ENCODE results near the gene SLC22A7.
"Not testable (repeated sequence)": the region's sequence is repeated elsewhere in the genome, so short reads cannot be mapped to it uniquely, and the experiment has no call there.

SLC22A7 gene

DNA sequence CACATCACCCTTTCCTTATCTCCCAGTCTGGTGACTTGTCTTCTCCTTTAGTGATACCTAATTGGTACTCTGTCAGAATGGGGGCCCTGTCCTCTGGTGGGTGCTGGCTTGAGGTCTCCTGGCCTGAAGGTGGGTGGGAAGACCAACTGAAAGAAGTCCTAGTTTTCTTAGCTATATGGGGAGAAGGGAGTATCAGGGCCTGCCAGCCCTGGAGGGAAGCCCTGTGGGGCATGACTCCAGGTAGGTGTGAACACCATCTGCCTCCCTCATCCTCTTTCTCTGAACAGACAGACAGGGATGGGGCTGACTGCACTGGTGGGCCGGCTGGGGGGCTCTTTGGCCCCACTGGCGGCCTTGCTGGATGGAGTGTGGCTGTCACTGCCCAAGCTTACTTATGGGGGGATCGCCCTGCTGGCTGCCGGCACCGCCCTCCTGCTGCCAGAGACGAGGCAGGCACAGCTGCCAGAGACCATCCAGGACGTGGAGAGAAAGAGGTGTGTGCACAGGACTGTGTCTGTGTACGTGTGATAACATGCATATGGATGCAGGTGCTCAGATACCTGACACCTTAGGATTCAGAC is 5.8 kb downstream of the SLC22A7 start:
- DNase-seq: no peak

DNA sequence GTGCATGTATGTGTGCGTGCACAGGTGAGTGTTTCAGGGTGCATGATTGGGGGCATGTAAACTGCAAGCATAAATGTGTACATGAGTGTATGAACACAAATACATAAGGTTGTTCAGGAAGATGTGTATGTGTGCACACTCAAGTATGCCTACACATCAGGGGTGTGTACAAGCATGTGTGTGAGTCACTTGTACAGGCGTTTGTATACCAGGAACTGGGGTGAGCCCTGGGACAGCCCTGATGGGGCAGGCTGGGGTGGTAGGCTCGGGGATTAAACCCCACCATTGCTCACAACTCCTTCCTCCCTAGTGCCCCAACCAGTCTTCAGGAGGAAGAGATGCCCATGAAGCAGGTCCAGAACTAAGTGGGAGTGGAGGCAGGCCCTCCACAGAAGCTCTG is 6.3 kb downstream of the SLC22A7 start:
- no peak for DNase-seq

- no peak for DNase-seq
These were observed 6.8 kb downstream of the SLC22A7 start for GRCh38 chr6:43304882-43305281.

DNA sequence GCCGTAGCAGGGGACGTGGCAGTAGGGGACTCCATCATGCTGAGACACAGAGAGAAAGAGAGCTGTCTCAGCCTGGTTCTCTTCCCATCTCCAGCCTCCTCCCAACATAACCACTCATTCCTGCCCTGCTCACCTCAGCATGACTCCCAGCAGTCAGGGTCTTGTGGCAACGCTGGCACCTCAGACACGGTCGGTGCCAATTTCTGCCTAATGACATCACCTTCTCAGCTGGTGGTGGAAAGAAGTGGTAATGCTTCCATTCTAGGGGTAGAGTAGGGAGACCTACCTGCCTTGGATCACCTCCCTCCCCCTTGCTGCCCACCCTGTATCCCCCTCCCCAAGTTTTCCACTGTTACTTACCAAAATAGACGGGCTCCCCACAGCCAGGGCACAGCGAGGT is 8.0 kb downstream of the SLC22A7 start:
- no peak for DNase-seq

DNA sequence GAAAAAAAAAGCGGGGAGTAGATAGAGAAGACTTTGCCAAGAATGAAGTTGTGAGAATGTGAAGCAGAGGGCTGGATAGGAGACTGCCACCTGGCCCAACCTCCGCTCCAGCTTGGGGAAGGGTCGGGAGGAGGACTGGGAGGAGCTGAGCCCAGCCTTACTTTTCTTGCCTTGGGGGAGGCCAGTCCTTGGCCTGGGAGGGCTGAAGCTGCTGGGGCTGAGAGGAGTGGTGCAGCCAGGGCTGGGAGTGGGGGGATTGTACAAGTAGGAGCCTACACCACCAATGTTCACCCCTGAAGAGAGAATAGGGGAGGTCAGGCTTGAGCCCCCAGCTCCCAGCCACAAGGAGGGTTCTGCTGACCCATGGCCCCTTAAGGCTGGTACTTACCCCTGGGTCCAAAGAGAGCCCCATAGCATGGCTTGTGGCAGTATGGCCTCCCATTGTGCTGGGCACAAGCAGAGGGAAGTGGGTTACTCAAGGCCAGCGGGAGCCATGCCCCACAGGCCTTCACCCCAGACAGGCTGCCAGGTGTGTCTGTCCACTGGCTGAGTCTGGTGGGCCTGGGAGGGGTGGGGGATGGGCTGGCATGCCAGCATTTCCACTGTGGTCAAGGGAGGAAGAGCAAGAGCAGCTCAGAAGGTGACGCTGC is 9.5 kb downstream of the SLC22A7 start:
- no peak for DNase-seq

DNA sequence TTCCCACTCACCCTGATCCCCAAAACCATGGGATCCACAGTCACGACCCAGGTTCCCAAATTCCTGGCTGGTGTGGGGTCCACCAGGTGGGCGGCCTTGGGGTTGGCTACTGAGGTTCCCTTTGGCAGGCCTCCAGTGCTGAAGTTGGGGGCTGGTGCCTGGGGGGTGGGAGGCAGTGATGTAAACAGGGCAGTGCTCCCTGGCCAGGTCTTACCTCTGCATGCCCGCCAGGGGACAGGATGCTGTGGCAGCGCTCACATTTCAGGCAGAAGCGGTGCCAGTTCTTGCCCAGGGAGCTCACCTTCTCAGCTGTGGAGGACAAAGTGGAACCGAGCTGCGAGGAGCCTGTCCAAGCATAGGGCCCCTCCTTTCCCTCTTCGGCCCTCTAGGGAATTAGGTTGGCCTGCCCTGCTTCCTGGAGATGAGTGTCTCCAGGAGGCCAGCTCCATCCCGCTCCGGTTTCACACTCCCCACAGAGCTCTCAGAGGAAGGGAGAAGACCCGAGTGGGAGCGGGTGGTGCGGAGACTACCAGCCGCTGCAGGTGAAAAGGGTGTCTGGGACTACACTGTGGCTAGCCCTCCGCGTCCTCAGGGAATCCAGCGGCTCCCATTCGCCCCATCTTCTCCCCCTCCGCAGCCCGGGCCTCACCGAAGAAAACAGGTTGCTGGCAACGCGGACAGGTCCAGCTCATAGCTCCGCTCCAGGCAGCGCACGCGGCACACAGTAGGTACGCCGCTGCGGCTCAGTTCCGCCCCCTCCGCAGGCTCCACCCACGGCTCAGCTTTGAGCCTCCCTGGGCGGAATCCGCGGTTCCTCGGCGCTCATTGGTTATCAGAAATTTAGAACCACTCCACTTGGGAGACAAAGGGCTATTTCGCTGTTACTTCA is 10.3 kb downstream of the SLC22A7 start, which contains the start of gene CRIP3:
Gene CRIP3, minus strand, starts transcription at position 726 of the 889 bp plus-strand sequence. Its CDS starts 34 bp downstream, at position 692.
- DNase-seq: peak; percentile 56 to 69

- no peak for DNase-seq
These were observed 11.0 kb downstream of the SLC22A7 start for GRCh38 chr6:43308990-43309477.

- DNase-seq: no peak
These were observed 12.1 kb downstream of the SLC22A7 start for GRCh38 chr6:43310134-43310533.

DNA sequence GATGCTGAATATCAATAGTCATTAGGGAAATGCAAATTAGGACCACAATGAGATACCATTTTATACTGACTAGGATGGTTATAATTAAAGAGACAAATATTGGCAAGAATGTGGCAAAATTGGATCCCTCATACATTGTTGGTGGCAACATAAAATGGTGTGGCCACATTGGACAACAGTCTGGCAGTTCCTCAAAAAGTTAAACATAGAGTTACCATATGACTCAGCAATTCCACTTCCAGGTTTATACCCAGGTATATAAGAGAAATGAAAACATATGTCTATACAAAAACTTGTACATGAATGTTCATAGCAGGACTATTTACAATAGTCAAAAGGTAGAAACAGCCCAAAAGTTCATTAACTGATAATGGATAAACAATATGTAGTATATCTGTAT is 12.6 kb downstream of the SLC22A7 start:
- DNase-seq: no peak

DNA sequence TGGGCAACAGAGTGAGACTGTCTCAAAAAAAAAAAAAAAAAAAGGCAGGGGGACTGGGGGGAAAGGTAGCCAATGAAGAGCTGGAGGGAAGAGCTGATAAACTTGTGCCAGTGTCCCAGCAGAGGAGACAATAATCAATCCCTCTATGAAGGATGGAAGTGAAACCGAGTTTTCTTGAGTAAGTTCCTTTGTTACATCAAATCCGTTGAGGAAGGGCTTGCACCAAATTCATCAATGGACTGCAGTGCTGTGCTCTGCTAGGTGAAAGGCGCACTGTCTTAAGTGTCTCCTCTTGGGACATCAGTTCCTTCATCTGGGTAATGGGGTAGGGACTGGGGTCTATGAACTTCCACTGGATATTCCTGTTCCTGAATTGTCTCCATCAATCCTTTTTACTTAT is 13.6 kb downstream of the SLC22A7 start:
- DNase-seq: no peak

DNA sequence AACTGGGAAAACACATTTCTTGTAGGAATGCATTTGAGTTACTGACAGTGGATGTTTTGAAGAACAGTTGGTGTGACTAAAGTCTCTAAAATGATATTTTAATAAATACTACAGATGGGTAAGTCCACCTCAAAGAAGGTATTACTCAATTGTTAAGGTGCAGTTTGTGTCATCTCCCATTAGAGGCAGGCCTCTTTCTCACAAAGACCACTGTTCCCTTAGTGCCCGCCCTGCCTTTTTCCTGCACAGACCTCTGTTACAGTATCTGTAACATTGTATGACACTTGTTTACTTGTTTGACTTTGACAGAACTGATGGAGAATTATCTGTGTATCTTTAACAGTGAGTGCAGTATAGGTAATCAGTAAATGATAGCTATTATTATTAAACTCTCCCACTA is 15.8 kb downstream of the SLC22A7 start:
- DNase-seq: no peak

GRCh38 chr6:43318011-43318410 is 20.0 kb downstream of the SLC22A7 start:
- DNase-seq: no peak

- DNase-seq: no peak
These were observed 27.8 kb downstream of the SLC22A7 start for GRCh38 chr6:43325876-43326275.

DNA sequence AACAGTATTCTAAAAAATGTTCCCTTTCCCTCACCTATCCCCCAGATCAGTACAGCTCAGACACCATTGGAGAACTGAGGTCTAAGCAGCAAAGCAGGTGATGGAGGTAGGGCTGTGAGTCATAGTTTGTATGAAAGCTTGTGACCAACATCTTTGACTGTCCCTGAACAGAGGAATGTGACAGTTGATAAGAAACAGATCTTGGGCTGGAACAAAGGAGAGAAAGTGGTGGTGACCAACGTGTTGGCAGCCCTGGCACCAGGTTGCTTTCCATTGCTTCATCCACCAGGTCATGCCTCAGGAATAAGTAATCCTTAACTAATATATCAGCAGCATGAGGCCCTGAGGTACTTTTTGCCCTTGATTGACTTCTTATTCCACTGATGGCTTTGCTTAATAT is 30.5 kb downstream of the SLC22A7 start:
- no peak for DNase-seq

- peak in 1 of 2 experiments; percentile 4 for DNase-seq
These were observed 33.4 kb downstream of the SLC22A7 start for GRCh38 chr6:43331470-43331869.

- DNase-seq: no peak
These were observed 33.8 kb downstream of the SLC22A7 start for GRCh38 chr6:43331891-43332290.

GRCh38 chr6:43334466-43335095 is 36.5 kb downstream of the SLC22A7 start:
- DNase-seq: no peak

DNA sequence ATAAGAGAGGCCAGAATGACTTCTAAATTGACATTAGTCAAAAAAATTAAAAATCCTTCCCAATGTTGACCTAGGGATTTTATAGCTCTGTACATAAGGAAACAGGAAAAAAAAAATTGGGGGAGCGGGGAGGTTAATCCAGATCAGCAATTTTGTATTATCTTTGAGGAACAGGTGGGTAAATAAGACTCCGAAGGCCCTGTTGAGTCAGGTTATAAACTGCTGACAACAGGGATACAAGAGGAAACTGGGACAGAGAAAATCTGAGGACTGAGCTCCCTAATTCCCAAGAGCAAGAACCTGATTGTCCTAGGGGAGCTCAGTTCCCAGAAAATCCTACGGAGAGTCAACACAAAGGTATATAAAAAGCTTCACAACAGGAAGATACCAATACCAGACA is 37.4 kb downstream of the SLC22A7 start:
- no peak for DNase-seq

- no peak for DNase-seq
These were observed 38.3 kb downstream of the SLC22A7 start for GRCh38 chr6:43336382-43336781.

DNA sequence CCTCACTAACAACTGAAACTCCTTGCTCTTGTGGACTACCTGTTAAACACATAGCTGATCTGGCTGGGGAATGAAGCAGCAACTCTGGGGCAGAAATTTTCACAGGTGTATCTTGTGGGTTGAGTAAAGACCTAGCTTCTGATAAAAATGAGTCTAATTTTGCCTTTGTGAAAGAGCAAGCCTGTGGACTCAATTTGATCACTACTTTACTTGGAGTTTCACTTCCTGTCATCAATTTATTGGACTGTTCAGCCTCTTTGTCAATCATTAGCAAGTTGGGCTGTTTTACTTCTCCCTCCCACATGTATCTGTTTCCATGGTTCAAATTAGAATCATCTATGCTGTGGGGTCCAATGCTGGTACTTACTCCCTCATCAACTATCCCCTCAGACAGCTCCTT is 40.2 kb downstream of the SLC22A7 start:
- no peak for DNase-seq

DNA sequence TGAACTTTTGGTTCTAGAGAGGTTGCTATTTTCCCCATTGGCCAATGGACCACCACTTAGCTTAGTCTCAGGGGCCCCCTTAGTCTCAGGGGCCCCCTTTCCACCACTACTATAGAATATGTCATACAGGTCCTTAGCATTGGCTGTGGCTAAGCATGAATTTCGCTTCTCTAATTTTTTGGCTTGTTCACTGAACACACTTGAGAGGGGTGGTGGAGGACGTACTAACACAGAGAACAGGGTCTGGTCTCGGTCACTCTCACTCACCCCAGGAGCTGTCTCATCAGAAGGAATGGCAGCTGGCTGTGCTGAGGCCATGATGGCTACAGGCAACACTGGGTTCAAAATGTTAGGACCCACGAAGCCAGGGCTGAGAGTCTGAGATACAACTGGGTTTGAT is 41.1 kb downstream of the SLC22A7 start:
- DNase-seq: no peak

DNA sequence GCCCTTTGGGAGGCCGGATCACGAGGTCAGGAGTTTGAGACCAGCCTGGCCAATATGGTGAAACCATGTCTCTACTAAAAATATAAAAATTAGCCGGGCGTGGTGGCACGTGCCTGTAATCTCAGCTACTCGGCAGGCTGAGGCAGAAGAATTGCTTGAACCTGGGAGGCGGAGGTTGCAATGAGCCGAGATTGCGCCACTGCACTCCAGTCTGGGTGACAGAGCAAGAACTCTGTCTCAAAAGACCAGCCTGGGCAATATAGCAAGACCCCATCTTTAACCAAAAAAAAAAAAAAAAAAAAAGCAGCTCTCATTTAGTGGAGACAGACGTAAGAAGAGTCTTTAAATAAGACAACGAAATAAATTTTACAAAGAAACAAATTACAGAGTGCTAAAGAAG is 48.2 kb downstream of the SLC22A7 start:
- not testable (repeated sequence) for DNase-seq

GRCh38 chr6:43347021-43347420 is 49.0 kb downstream of the SLC22A7 start:
- no peak for DNase-seq
